PFSK-1 (cell line): ENCODE data around the gene LGALS9.

Experiments
- FOXP2 ChIP-seq: optimal IDR thresholded peaks from 2 replicates; pipeline ENCODE3; 2011; ENCODE audit warnings: borderline replicate concordance, control low read depth, inconsistent platforms; ENCODE audit not compliant: insufficient read depth; ENCODE audit errors: extremely low read length, extremely low read depth
- POLR2AphosphoS5 ChIP-seq: IDR thresholded peaks from 2 replicates; pipeline ENCODE4 v1.6.1; 2012; ENCODE audit warnings: low read depth, mild to moderate bottlenecking, control low read depth, low read length, moderate library complexity
- REST ChIP-seq, 2 experiments: IDR thresholded peaks; 2 replicates each; pipeline versions ENCODE4 v1.6.1 to v1.8.0; 2011 to 2012; ENCODE audit warnings: low read depth in 2 of 2, low read length in 2 of 2, control low read depth in 1 of 2, inconsistent platforms in 1 of 2, mild to moderate bottlenecking in 1 of 2, moderate library complexity in 1 of 2; ENCODE audit not compliant: insufficient read depth in 1 of 2
- TAF1 ChIP-seq: IDR thresholded peaks from 2 replicates; pipeline ENCODE4 v1.6.1; 2012; ENCODE audit warnings: low read length, control low read depth, borderline replicate concordance; ENCODE audit not compliant: insufficient read depth

GRCh38 chr17:27622986-27623385 lies 8.0 kb upstream of the LGALS9 start:
- TF ChIP-seq POLR2AphosphoS5 (no peak), REST (IDR thresholded peaks at IDR 0.05; ENCODE audit: insufficient read depth in 1 of 2, low read depth in 2 of 2, low read length in 2 of 2) (no peak), FOXP2 (no peak), TAF1 (no peak)
